GM20431 (cell line): Measurements from ENCODE around the gene GRAMD2B.

ENCODE experiments used
- in situ Hi-C: fragments of 300-500 bp; cut with MseI, MboI; formaldehyde crosslinking; loops from one replicate; pipeline ENCODE4 v1.15.0; 2020; ENCODE audit warnings: low sequenced_read_pairs; ENCODE audit not compliant: unreplicated experiment

Gene GRAMD2B

GRCh38 chr5:126525630-126526245 lies 102.5 kb downstream of the GRAMD2B start:
- in situ Hi-C loops: no loop called here

GRCh38 chr5:126526493-126526892 lies 103.3 kb downstream of the GRAMD2B start:
- in situ Hi-C loops: no loop called here

GRCh38 chr5:126527158-126527557 lies 103.9 kb downstream of the GRAMD2B start:
- in situ Hi-C loops: no loop called here

- in situ Hi-C loops: no loop called here
These were observed 104.7 kb downstream of the GRAMD2B start for GRCh38 chr5:126527892-126528291.

GRCh38 chr5:126531543-126532120 lies 108.4 kb downstream of the GRAMD2B start:
- in situ Hi-C loops: loop anchor here (10.0 kb wide), 1 partner anchor 177 kb away; no protein-coding TSS in a partner anchor

- in situ Hi-C loops: loop anchor here (10.0 kb wide), 1 partner anchor 180 kb away; no protein-coding TSS in a partner anchor
These were observed 111.3 kb downstream of the GRAMD2B start for GRCh38 chr5:126534553-126534952.

GRCh38 chr5:126535856-126536545 lies 112.8 kb downstream of the GRAMD2B start:
- in situ Hi-C loops: loop anchor here (10.0 kb wide), 1 partner anchor 181 kb away; no protein-coding TSS in a partner anchor

- in situ Hi-C loops: loop anchor here (10.0 kb wide), 1 partner anchor 182 kb away; no protein-coding TSS in a partner anchor
These were observed 113.7 kb downstream of the GRAMD2B start for GRCh38 chr5:126536874-126537273.

- in situ Hi-C loops: loop anchor here (10.0 kb wide), 1 partner anchor 184 kb away; no protein-coding TSS in a partner anchor
These were observed 115.4 kb downstream of the GRAMD2B start for GRCh38 chr5:126538579-126538978.

- in situ Hi-C loops: no loop called here
These were observed 117.4 kb downstream of the GRAMD2B start for GRCh38 chr5:126540631-126541030.

GRCh38 chr5:126542441-126542840 lies 119.2 kb downstream of the GRAMD2B start:
- in situ Hi-C loops: no loop called here

GRCh38 chr5:126543009-126543408 lies 119.8 kb downstream of the GRAMD2B start:
- in situ Hi-C loops: no loop called here

- in situ Hi-C loops: no loop called here
These were observed 120.5 kb downstream of the GRAMD2B start for GRCh38 chr5:126543660-126544059.
